ENCODE data around the gene GALC. TPM values are rescaled to one million over a fixed set of nuclear protein-coding genes. Genes with fewer than 3 reads are reported as not detected.

GALC gene
- total RNA-seq, 1 donor: 19.9 TPM

GRCh38 chr14:87896393-87897380 lies 96.3 kb downstream of the GALC start:
- no peak overlapping the region for H3K4me3 ChIP-seq (ENCODE audit: low read depth, low read length)
- peak; percentile 50 for DNase-seq (ENCODE audit: low read depth)
- TF ChIP-seq CTCF (IDR thresholded peaks at IDR 0.05; ENCODE audit: insufficient read depth, low read depth, low read length): peak; percentile 65

GRCh38 chr14:87894920-87895319 lies 98.1 kb downstream of the GALC start:
- no peak for DNase-seq (ENCODE audit: low read depth)
- no peak overlapping the region for H3K4me3 ChIP-seq (ENCODE audit: low read depth, low read length)
- TF ChIP-seq CTCF (IDR thresholded peaks at IDR 0.05; ENCODE audit: insufficient read depth, low read depth, low read length): no peak

- no peak for TF ChIP-seq CTCF (IDR thresholded peaks at IDR 0.05; ENCODE audit: insufficient read depth, low read depth, low read length)
- DNase-seq (ENCODE audit: low read depth): no peak
- no peak overlapping the region for H3K4me3 ChIP-seq (ENCODE audit: low read depth, low read length)
Observed at GRCh38 chr14:87892763-87893162, 100.2 kb downstream of the GALC start.

DNA sequence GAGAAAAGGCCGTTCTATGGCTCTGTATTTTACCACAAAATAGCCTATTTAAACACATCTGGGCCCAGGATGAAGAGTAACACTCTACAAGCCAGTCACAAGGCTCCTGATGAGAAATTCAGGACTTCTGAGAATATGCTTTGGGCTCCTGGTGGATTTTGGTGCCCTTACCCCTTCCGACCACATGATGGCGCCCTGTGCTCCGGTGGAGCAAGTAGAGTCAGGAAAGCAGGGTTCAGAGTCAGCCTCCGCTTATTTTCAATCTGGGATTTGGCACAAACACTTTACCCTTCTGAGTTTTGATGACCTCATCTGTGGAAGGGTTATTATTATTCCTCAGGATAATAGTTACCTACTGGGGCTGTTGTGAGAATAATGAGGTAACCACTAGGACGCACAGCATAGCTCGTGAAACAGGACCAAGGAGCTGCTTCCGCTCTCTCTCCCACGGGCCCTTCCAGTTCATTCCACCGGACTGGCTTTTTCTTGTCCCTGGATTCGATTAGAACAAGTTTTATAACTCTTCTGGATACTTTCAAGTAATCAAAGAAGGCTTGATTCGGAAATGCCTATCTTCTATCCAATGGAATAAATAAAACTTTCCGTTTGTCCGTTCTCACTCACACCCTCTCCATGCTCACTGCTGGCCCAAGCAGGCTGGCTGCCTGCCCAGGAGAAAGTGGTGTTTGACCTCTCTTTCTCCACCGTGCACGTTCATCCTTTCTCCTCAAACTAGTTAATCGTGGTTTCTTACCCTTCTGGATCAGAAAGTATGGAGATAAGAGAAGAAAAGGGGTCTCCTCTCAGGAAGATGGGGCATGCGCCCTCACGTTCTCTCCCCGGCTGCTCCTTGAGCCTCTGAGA lies 104.6 kb downstream of the GALC start:
- H3K4me3 ChIP-seq (ENCODE audit: low read depth, low read length): no peak overlapping the region
- DNase-seq (ENCODE audit: low read depth): no peak
- peak; percentile 43 for TF ChIP-seq CTCF (IDR thresholded peaks at IDR 0.05; ENCODE audit: insufficient read depth, low read depth, low read length)

DNA sequence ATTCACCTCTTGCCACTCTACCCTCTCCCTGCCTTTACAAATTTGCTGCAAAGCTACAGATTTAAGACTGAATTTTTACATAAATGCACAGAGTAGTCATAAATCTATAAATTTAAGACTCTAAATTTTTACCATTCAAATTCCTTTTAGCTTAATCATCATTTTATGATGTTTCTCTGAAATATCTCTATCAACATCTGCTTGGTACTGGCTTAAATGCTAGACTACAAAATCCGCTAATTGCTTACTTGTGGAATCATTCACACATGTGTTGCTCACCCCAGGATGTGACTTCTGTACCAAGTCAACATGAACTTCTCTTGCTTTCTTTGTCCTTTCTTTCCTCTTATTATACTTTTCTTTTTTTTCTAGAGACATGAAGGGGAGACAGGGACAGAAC lies 109.2 kb downstream of the GALC start:
- no peak for DNase-seq (ENCODE audit: low read depth)
- no peak overlapping the region for H3K4me3 ChIP-seq (ENCODE audit: low read depth, low read length)
- TF ChIP-seq CTCF (IDR thresholded peaks at IDR 0.05; ENCODE audit: insufficient read depth, low read depth, low read length): no peak

Small RNAs within 50 kb of the gene (small RNA-seq; reads per million reads assigned to genes)
- gene RNU6-835P: not detected

Other genes with a start within 250 kb of the GALC start
- gene GPR65, start 12.0 kb upstream of the GALC start, total RNA-seq: under 0.01 and 0.32 TPM in 2 replicates

All from fibroblast of villous mesenchyme (primary cell).